Activated CD8-positive, alpha-beta T cell treated with anti-CD3 and anti-CD28 coated beads, Interleukin-2, amount 10 ng/mL, durations not matched to agents 7 days and 5 days (primary cell): Measurements from ENCODE around the gene CNNM1. TPM values are rescaled to one million over a fixed set of nuclear protein-coding genes. Genes with fewer than 3 reads are reported as not detected.

ENCODE experiments used
- ATAC-seq: fragments of 150-1000 bp; cut with Tn5 transposase; one replicate; pipeline ENCODE4 v1.10.0; 2021; ENCODE audit warnings: moderate library complexity
- CTCF ChIA-PET: fragments of 350-600 bp; sonication (Branson Sonifier 250); formaldehyde crosslinking; loops from one replicate; lab custom pipeline; 2021; ENCODE audit warnings: antibody characterized with exemption; lab: Charles Lee
- POLR2A ChIA-PET: fragments of 350-600 bp; sonication (Branson Sonifier 250); formaldehyde crosslinking; loops from one replicate; lab custom pipeline; 2021; ENCODE audit warnings: antibody characterized with exemption; lab: Charles Lee
- DNase-seq: peaks from one replicate; pipeline ENCODE4 v3.0.0-alpha.2; 2020
- H3K27ac Mint-ChIP-seq: one replicate; pipeline ENCODE4 v1.8.0; 2021; ENCODE audit warnings: mild to moderate bottlenecking, mixed read lengths
- H3K27me3 Mint-ChIP-seq: one replicate; pipeline ENCODE4 v1.8.0; 2021; ENCODE audit warnings: low read depth, mixed read lengths
- H3K36me3 Mint-ChIP-seq: one replicate; pipeline ENCODE4 v1.8.0; 2021; ENCODE audit warnings: low read depth, mixed read lengths
- H3K4me1 Mint-ChIP-seq: one replicate; pipeline ENCODE4 v1.8.0; 2021; ENCODE audit warnings: low read depth, mixed read lengths
- H3K4me3 Mint-ChIP-seq: one replicate; pipeline ENCODE4 v1.8.0; 2021; ENCODE audit warnings: mild to moderate bottlenecking, mixed read lengths
- H3K9me3 Mint-ChIP-seq: one replicate; pipeline ENCODE4 v1.8.0; 2022; ENCODE audit warnings: mixed read lengths; ENCODE audit not compliant: insufficient read depth
- total RNA-seq, 2 experiments: library from RNA; stranded (reverse); gene quantifications; one replicate each; pipeline ENCODE4 v1.2.3, GENCODE V29; 2021

The CNNM1 gene
- total RNA-seq, 2 experiments from 2014 or later, result 0.13 to 0.23 TPM

- Mint-ChIP-seq H3K36me3 (no peaks in the 10 kb centered on the region), H3K4me3 (no peak overlapping the region), H3K4me1 (peaks cover 3% of the 10 kb centered on the region), H3K9me3 (no peaks in the 10 kb centered on the region), H3K27me3 (no peaks in the 10 kb centered on the region), H3K27ac (no peak overlapping the region)
- ChIA-PET CTCF (interaction anchor here (0.6 to 1.3 kb wide), 2 partner anchors 9 to 174 kb away, joined by 3 to 7 read pairs; partner anchors contain the start of gene GOT1), POLR2A (no interaction called here)
- DNase-seq, result no peak
- ATAC-seq, result no peak
These were observed 109.7 kb downstream of the CNNM1 start for GRCh38 chr10:99438890-99439289.

- ATAC-seq, result no peak
- H3K9me3 Mint-ChIP-seq, result no peaks in the 10 kb centered on the region
- H3K27me3 Mint-ChIP-seq, result peaks cover 4% of the 10 kb centered on the region
- no peak overlapping the region for H3K4me3 Mint-ChIP-seq
- no peaks in the 10 kb centered on the region for H3K36me3 Mint-ChIP-seq
- CTCF ChIA-PET, result interaction anchor here (1.1 kb wide), 1 partner anchor 170 kb away, joined by 3 read pairs; no protein-coding TSS in a partner anchor
- H3K27ac Mint-ChIP-seq, result no peak overlapping the region
- H3K4me1 Mint-ChIP-seq, result no peaks in the 10 kb centered on the region
- no peak for DNase-seq
- POLR2A ChIA-PET, result no interaction called here
These were observed 113.2 kb downstream of the CNNM1 start for GRCh38 chr10:99442394-99442793.

DNA sequence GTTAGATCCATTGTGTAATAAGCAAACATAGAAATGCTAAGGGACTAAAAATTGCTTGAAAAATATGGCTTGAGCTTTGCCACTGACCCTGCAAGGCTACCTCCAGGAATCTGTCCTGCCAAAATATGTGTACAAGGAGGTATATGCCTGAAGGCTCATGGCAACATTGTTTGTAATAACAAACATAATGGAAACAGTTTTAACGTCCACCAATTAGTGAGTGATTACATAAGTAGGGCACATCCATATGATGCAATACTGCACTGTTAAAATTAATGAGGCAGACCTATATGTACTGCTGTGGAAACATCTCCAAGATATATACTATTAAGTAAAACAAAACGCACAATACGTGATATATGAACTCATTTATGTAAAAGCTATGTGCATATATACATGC lies 114.3 kb downstream of the CNNM1 start:
- ChIA-PET POLR2A (no interaction called here), CTCF (no interaction called here)
- no peaks in the 10 kb centered on the region for H3K9me3 Mint-ChIP-seq
- no peaks in the 10 kb centered on the region for H3K36me3 Mint-ChIP-seq
- DNase-seq (no peak), ATAC-seq (no peak)
- H3K4me1 Mint-ChIP-seq, result no peaks in the 10 kb centered on the region
- H3K27ac Mint-ChIP-seq, result no peak overlapping the region
- H3K27me3 Mint-ChIP-seq, result peaks cover 6% of the 10 kb centered on the region
- H3K4me3 Mint-ChIP-seq, result no peak overlapping the region

Other genes starting within 250 kb of the CNNM1 start
- gene HPSE2, start 93.5 kb upstream of the CNNM1 start, total RNA-seq, result not detected
- 10 to 100 TPM; 31.2 to 37.1 TPM for gene GOT1, start 101.3 kb downstream of the CNNM1 start, total RNA-seq
- gene NKX2-3, start 203.6 kb downstream of the CNNM1 start, total RNA-seq, result not detected